Kidney (tissue), 14 donors: ENCODE data around the gene SGF29. TPM values are rescaled to one million over a fixed set of nuclear protein-coding genes. Genes with fewer than 3 reads are reported as not detected.

ENCODE experiments used
- DNase-seq, 5 donors: peaks; one replicate each; pipeline ENCODE4 v3.0.0-alpha.2; 2013 to 2020
- FAIRE-seq: peaks from 2 replicates; lab custom pipeline; 2012; peaks lifted over from hg19 to GRCh38; lab: Jason Lieb, UNC
- H3K27ac ChIP-seq, 2 donors: one replicate each; pipeline ENCODE4 v1.7.0; 2013; ENCODE audit warnings: low read depth in 2 of 2, low read length in 2 of 2, inconsistent platforms in 1 of 2
- H3K27me3 ChIP-seq: one replicate; pipeline ENCODE4 v1.7.1; 2013; ENCODE audit warnings: low read length, inconsistent platforms; ENCODE audit not compliant: control insufficient read depth, insufficient read depth
- H3K36me3 ChIP-seq, 3 donors: one replicate each; pipeline versions ENCODE4 v1.7.0 to v1.7.1; 2013; ENCODE audit warnings: low read length in 3 of 3, control low read depth in 1 of 3, inconsistent platforms in 1 of 3; ENCODE audit not compliant: insufficient read depth in 3 of 3, control insufficient read depth in 2 of 3
- H3K4me1 ChIP-seq, 3 donors: one replicate each; pipeline versions ENCODE4 v1.7.0 to v1.7.1; 2013; ENCODE audit warnings: low read length in 3 of 3, inconsistent platforms in 1 of 3, low read depth in 1 of 3; ENCODE audit not compliant: control insufficient read depth in 2 of 3, insufficient read depth in 2 of 3
- H3K4me3 ChIP-seq, 3 donors: one replicate each; pipeline versions ENCODE4 v1.7.0 to v1.8.1; 2013; ENCODE audit warnings: low read length in 3 of 3, control low read depth in 1 of 3, inconsistent platforms in 1 of 3
- H3K9ac ChIP-seq, 3 donors: one replicate each; pipeline versions ENCODE4 v1.7.0 to v1.7.1; 2013; ENCODE audit warnings: low read length in 3 of 3, control low read depth in 1 of 3, inconsistent platforms in 1 of 3
- H3K9me3 ChIP-seq, 3 donors: one replicate each; pipeline versions ENCODE4 v1.7.0 to v1.7.1; 2013; ENCODE audit warnings: low read length in 3 of 3, control low read depth in 1 of 3, inconsistent platforms in 1 of 3; ENCODE audit not compliant: control insufficient read depth in 2 of 3, insufficient read depth in 1 of 3
- CTCF ChIP-seq: IDR thresholded peaks from 3 replicates; pipeline ENCODE4 v1.5.1; 2012; ENCODE audit warnings: mild to moderate bottlenecking, moderate library complexity, borderline replicate concordance; ENCODE audit not compliant: insufficient read depth; ENCODE audit errors: extremely low read depth
- intact Hi-C: fragments of 100-400 bp; cut with DNase I; formaldehyde crosslinking; loops from one replicate; pipeline ENCODE4 v1.11.1; 2022
- polyA plus RNA-seq: library from polyadenylated mRNA; stranded (reverse); fragments of 350-450 nt; fragmentation: Illumina TruSeq; extraction: RNeasy Lipid Tissue Mini Kit (QIAGEN cat#74804); gene quantifications from one replicate; pipeline ENCODE4 v1.2.3, GENCODE V29; 2014; ENCODE audit warnings: low read depth, low replicate concordance; ENCODE audit not compliant: insufficient read depth
- total RNA-seq: library from RNA; stranded (reverse); fragmentation: NEBNext Ultra II Directional; extraction: Animal tissue kit (Norgen Biotek cat#: 25700); gene quantifications from one replicate; pipeline ENCODE4 v1.2.1, GENCODE V29; 2021
- donor health status: control.
- donor health status: control.
- donor health status: control.
- donor health status: control.
- donor health status: control.
- donor health status: DM: yes; HTN: yes; CAD: no.
- donor health status: Normal renal cell carcinoma (clear cell type).

SGF29 gene
- total and polyA plus RNA-seq, 2 donors from 2014 or later: 20.6 to 28.5 TPM

DNA sequence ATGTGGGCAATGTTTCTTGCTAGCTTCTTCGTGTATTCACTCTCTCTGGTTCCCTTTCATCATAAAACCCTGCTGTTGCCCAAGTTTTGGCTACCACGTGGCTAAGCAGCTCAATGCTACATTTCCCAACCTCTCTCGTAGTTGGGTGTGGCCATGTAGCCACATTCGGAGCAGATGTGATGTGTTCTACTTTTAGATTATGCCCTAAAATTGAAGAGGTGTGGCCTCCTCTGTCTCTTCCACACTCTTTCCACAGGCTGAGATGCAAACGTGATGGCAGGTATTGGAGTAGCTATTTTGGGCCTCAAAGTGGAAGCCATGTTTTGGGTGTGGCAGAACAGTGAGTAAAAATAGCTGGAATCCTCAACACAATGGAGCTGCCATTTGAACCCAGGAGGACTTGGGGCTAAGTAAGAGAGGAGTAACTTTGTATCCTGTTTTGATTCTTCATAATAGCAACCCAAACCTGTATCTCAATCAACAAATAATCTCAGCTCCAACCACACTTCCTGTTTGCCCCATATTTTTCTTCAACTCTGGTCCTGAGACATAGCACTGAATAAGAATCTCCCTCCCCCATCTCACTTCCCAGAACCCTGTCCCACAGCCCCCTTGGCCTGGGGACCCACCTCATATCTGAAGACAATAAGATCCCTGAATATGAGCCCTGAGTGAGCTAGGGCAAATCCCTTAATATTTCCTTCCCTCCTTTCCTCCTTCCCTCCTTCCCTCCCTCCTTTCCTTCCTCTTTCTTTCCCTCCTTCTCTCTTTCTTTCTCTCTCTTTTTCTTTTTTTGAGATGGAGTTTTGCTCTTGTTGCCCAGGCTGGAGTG is 19.0 kb upstream of the SGF29 start:
- H3K4me1 ChIP-seq: peaks cover 0 to 7% (median 0%) of the 10 kb centered on the region in 3 donors
- intact Hi-C loops: no loop called here

DNA sequence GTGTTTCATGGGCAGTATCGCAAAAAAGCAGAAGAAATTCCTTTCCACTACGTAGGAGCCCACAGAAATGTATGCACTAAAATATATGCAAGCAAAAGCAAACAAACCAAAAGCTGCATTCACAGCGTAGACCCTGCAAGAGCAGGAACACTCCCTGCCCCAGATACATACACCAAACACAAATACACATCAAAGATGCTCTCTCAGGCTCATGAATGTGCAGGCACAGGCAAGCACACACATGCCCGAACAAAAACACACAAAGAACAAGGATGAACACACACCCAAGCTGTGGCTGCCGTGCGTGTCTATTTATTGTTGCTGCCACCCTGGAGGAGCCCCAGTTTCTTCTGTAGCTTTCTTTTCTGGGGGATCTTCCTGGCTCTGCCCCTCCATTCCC is 16.6 kb upstream of the SGF29 start:
- Histone ChIP-seq H3K9ac (no peak overlapping the region), H3K4me3 (peak overlapping the region in 2 of 3 donors; percentile 25 to 40), H3K36me3 (peaks cover 0 to 2% (median 0%) of the 10 kb centered on the region in 3 donors), H3K27ac (no peak overlapping the region), H3K27me3 (no peaks in the 10 kb centered on the region), H3K4me1 (peaks cover 0 to 7% (median 0%) of the 10 kb centered on the region in 3 donors), H3K9me3 (no peaks in the 10 kb centered on the region)
- intact Hi-C loops: no loop called here
- DNase-seq (no peak), FAIRE-seq (no peak)
- TF ChIP-seq CTCF: no peak

More for the DNA sequence above, 19.0 kb upstream of the SGF29 start:
- no peak for FAIRE-seq
- DNase-seq: no peak
- peaks cover 0 to 2% (median 0%) of the 10 kb centered on the region in 3 donors for H3K36me3 ChIP-seq
- H3K27me3 ChIP-seq: no peaks in the 10 kb centered on the region
- no peak overlapping the region for H3K9ac ChIP-seq
- H3K4me3 ChIP-seq: no peak overlapping the region
- H3K9me3 ChIP-seq: no peaks in the 10 kb centered on the region
- TF ChIP-seq CTCF: no peak
- no peak overlapping the region for H3K27ac ChIP-seq

DNA sequence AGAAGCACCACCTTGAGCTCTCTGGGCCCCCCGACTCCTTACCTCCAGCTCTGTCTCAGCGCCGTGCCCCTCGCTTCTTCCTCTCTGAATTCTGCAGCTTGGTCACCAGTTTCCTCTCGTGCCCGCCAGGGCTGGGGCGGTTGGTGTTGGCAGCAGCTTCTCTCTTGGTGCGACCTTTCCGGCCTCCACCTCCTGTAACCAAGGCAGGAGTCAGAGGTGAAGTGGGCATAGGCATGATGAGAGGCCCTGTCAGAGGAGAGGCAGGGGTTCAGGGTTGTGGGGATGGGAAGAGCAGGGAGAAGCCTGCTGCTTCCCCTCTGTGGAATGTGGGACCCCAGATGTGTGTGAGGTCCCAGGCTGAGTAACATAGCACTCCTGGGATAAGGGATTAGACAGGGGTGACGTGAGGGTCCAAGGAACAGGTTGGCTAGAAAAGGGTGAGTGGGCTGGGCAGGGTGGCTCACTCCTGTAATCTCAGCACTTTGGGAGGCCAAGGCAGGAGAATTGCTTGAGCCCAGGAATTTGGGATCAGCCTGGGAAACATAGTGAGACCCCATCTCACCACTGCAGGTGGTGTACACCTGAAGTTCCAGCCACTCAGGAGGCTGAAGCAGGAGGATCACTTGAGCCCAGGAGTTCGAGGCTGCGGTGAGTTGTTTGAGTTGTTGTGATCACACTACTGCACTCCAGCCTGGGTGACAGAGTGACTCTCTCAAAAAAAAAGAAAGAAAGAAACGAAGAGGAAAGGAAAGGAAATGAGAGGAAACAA is 15.6 kb upstream of the SGF29 start:
- Histone ChIP-seq H3K36me3 (peaks cover 0 to 2% (median 0%) of the 10 kb centered on the region in 3 donors), H3K4me3 (peak overlapping the region in 2 of 3 donors; percentile 60 to 65), H3K27ac (peak overlapping the region; percentile 89), H3K9ac (peak overlapping the region in 2 of 3 donors; percentile 65 to 82), H3K27me3 (no peaks in the 10 kb centered on the region), H3K9me3 (no peaks in the 10 kb centered on the region), H3K4me1 (peaks cover 0 to 7% (median 0%) of the 10 kb centered on the region in 3 donors)
- no peak for DNase-seq
- no peak for FAIRE-seq
- TF ChIP-seq CTCF: no peak
- intact Hi-C loops: no loop called here
